OCI-LY7 (cell line): Measurements from ENCODE around the gene RPL27A. TPM values are rescaled to one million over a fixed set of nuclear protein-coding genes. Genes with fewer than 3 reads are reported as not detected.

Experiments
- BruUV-seq: library from RNA; stranded (reverse); fragments of 400-500 nt; replicated peaks from 2 replicates; lab custom pipeline; 2021; lab: Mats Ljungman, UMichigan
- CTCF ChIA-PET: fragments of 300-600 bp; sonication (Branson Sonifier 250); formaldehyde crosslinking; loops from one replicate; lab custom pipeline; 2022; ENCODE audit warnings: antibody characterized with exemption; ENCODE audit not compliant: unreplicated experiment; lab: Charles Lee
- POLR2A ChIA-PET: fragments of 300-600 bp; sonication (Branson Sonifier 250); formaldehyde crosslinking; loops from one replicate; lab custom pipeline; 2022; ENCODE audit warnings: antibody characterized with exemption; lab: Charles Lee
- DNase-seq: peaks from one replicate; pipeline ENCODE4 v3.0.0-alpha.2; 2015; ENCODE audit warnings: low spot score
- H2AFZ ChIP-seq: fragments of 200-600 bp; sonication (generic), shearing (Covaris generic); 2 replicates; pipeline ENCODE4 v1.6.1; 2014; ENCODE audit warnings: mild to moderate bottlenecking, antibody characterized with exemption, low read length, moderate library complexity
- H3K27ac ChIP-seq: fragments of 200-600 bp; sonication (generic); 2 replicates; pipeline ENCODE4 v1.5.1; 2014; ENCODE audit warnings: mixed run types, low read depth, mild to moderate bottlenecking, moderate library complexity, low read length, inconsistent platforms; ENCODE audit not compliant: poor library complexity, severe bottlenecking
- H3K36me3 ChIP-seq: fragments of 200-600 bp; sonication (generic); 2 replicates; pipeline ENCODE4 v1.6.1; 2014; ENCODE audit warnings: mild to moderate bottlenecking, antibody characterized with exemption, low read length, moderate library complexity, mixed read lengths; ENCODE audit not compliant: insufficient read depth
- H3K4me1 ChIP-seq: fragments of 200-600 bp; sonication (generic); 2 replicates; pipeline ENCODE4 v1.5.1; 2014; ENCODE audit warnings: mild to moderate bottlenecking, low read length; ENCODE audit not compliant: insufficient read depth, poor library complexity, severe bottlenecking
- H3K4me2 ChIP-seq: fragments of 200-600 bp; sonication (generic); 2 replicates; pipeline ENCODE4 v1.6.1; 2014; ENCODE audit warnings: mild to moderate bottlenecking, low read length
- H3K4me3 ChIP-seq: fragments of 200-600 bp; sonication (generic); 2 replicates; pipeline ENCODE4 v1.5.1; 2014; ENCODE audit warnings: mild to moderate bottlenecking, low read depth, low read length; ENCODE audit not compliant: poor library complexity, severe bottlenecking
- H3K79me2 ChIP-seq: fragments of 200-600 bp; sonication (generic); 2 replicates; pipeline ENCODE4 v1.6.1; 2016; ENCODE audit warnings: low read depth, mild to moderate bottlenecking, low read length, moderate library complexity, mixed read lengths; ENCODE audit not compliant: insufficient read depth
- H3K9me2 ChIP-seq: fragments of 200-600 bp; sonication (generic); 2 replicates; pipeline ENCODE4 v1.6.1; 2016; ENCODE audit warnings: mild to moderate bottlenecking, low read length, mixed read lengths; ENCODE audit not compliant: insufficient read depth
- H3K9me3 ChIP-seq: fragments of 200-600 bp; sonication (generic); 2 replicates; pipeline ENCODE4 v1.6.1; 2014; ENCODE audit warnings: mild to moderate bottlenecking, mixed run types, low read length, mixed read lengths
- H4K20me1 ChIP-seq: fragments of 200-600 bp; sonication (generic); 2 replicates; pipeline ENCODE4 v1.6.1; 2014; ENCODE audit warnings: mild to moderate bottlenecking, antibody characterized with exemption, low read length, moderate library complexity, mixed read lengths; ENCODE audit not compliant: insufficient read depth
- EZH2phosphoT487 ChIP-seq: fragments of 200-600 bp; sonication (generic); IDR thresholded peaks from 2 replicates; pipeline ENCODE4 v1.6.1; 2018; ENCODE audit warnings: low read depth, borderline replicate concordance, mild to moderate bottlenecking, mixed run types, antibody characterized with exemption, low read length, moderate library complexity, mixed read lengths
- intact Hi-C: fragments of 100-400 bp; cut with micrococcal nuclease; formaldehyde crosslinking; loops from one replicate; pipeline ENCODE4 v1.10.0; 2022; ENCODE audit not compliant: unreplicated experiment
- total RNA-seq, 2 experiments: library from RNA; depleted of rRNA in 1 of 2; stranded (reverse); fragments of >200 nt in 1 of 2; shearing (Covaris generic) in 1 of 2; gene quantifications; 2 replicates each; pipeline ENCODE4 v1.2.3, GENCODE V29; 2014 to 2022
- TF ChIP-seq, protein P1 (sequence below): fragments of 200-600 bp; sonication (generic); conservative IDR thresholded peaks from 2 replicates; pipeline ENCODE4 v1.5.1; 2014; ENCODE audit warnings: mild to moderate bottlenecking, antibody characterized with exemption, low read length, moderate library complexity, mixed read lengths

Gene RPL27A
- total RNA-seq, 2 experiments from 2014 or later: 1,593 to 2,753 TPM

DNA sequence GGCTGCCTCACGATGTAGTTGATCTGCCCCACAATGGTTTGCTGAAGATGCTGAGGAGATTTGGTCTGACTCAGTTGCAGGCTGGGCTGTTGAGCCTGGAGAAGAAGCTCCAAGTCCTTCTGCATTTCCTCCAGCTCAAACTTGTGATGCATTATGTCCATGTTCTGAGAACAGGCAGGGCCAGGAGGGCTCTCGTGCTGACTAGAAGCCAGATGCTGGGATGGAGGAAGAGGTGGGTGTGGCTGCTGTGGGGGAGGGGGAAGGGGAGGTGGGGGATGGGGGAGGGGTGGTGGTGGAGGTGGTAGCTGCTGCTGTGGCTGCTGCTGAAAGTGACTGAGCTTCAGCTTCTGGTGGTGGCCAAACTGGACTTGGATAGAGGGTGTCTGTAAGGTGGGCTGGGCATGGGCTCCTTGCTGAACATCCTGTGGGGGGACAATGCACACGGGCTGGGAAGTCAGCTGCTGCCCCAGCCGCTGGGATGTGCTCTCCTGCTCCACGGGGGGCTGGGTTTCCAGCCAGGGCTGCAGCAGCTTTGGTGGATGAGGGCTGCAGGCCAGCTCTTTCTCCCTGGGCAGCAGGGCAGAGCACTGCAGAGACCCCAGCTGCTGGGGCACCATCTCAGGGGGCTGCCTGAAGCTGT lies 42.2 kb upstream of the RPL27A start:
- ChIA-PET POLR2A (interaction anchor here (0.9 to 1.6 kb wide), 2 partner anchors 12 to 17 kb away, joined by 3 to 4 read pairs; no protein-coding TSS in a partner anchor), CTCF (no interaction called here)
- peaks cover 64% of the 10 kb centered on the region for H3K36me3 ChIP-seq

DNA sequence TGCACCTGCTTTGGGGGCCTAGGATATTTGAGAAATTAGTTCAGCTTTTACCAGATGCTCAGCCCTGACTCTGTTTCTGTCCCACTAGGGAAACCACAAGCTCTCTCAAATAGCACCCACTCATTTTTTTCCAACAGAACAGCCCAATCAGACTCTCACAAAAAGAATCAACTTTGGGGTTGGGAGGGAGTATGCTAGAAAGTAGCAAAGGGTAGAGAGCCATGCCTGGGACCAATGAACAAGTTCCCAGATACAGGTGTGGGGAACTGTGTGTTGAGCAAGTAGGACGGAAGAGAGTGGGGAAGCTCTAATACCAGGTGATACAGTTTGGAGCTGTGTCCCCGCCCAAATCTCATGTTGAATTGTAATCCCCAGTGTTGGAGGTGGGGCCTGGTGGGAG lies 41.3 kb upstream of the RPL27A start:
- intact Hi-C loops: no loop called here
- peaks cover 64% of the 10 kb centered on the region for H3K36me3 ChIP-seq
- no peaks in the 10 kb centered on the region for H3K4me1 ChIP-seq
- H3K9me3 ChIP-seq: no peaks in the 10 kb centered on the region
- H3K9me2 ChIP-seq: no peaks in the 10 kb centered on the region
- POLR2A ChIA-PET: no interaction called here
- no peaks in the 10 kb centered on the region for H4K20me1 ChIP-seq
- BruUV-seq: no TSS peak
- CTCF ChIA-PET: no interaction called here
- no peak for TF ChIP-seq EZH2phosphoT487
- TF ChIP-seq, protein P1, sequence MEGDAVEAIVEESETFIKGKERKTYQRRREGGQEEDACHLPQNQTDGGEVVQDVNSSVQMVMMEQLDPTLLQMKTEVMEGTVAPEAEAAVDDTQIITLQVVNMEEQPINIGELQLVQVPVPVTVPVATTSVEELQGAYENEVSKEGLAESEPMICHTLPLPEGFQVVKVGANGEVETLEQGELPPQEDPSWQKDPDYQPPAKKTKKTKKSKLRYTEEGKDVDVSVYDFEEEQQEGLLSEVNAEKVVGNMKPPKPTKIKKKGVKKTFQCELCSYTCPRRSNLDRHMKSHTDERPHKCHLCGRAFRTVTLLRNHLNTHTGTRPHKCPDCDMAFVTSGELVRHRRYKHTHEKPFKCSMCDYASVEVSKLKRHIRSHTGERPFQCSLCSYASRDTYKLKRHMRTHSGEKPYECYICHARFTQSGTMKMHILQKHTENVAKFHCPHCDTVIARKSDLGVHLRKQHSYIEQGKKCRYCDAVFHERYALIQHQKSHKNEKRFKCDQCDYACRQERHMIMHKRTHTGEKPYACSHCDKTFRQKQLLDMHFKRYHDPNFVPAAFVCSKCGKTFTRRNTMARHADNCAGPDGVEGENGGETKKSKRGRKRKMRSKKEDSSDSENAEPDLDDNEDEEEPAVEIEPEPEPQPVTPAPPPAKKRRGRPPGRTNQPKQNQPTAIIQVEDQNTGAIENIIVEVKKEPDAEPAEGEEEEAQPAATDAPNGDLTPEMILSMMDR: no peak
- no peak overlapping the region for H3K4me3 ChIP-seq
- H3K4me2 ChIP-seq: no peak overlapping the region
- no peaks in the 10 kb centered on the region for H3K79me2 ChIP-seq
- H3K27ac ChIP-seq: no peak overlapping the region
- no peak for DNase-seq
- H2AFZ ChIP-seq: no peak overlapping the region

More for the DNA sequence above, 42.2 kb upstream of the RPL27A start:
- H3K4me1 ChIP-seq: no peaks in the 10 kb centered on the region
- H3K9me3 ChIP-seq: no peaks in the 10 kb centered on the region
- BruUV-seq: no TSS peak
- H2AFZ ChIP-seq: no peak overlapping the region
- H3K27ac ChIP-seq: no peak overlapping the region
- TF ChIP-seq EZH2phosphoT487: no peak
- TF ChIP-seq, protein P1: no peak
- intact Hi-C loops: no loop called here
- no peaks in the 10 kb centered on the region for H4K20me1 ChIP-seq
- no peaks in the 10 kb centered on the region for H3K79me2 ChIP-seq
- no peaks in the 10 kb centered on the region for H3K9me2 ChIP-seq
- DNase-seq: no peak
- H3K4me3 ChIP-seq: no peak overlapping the region
- H3K4me2 ChIP-seq: no peak overlapping the region

DNA sequence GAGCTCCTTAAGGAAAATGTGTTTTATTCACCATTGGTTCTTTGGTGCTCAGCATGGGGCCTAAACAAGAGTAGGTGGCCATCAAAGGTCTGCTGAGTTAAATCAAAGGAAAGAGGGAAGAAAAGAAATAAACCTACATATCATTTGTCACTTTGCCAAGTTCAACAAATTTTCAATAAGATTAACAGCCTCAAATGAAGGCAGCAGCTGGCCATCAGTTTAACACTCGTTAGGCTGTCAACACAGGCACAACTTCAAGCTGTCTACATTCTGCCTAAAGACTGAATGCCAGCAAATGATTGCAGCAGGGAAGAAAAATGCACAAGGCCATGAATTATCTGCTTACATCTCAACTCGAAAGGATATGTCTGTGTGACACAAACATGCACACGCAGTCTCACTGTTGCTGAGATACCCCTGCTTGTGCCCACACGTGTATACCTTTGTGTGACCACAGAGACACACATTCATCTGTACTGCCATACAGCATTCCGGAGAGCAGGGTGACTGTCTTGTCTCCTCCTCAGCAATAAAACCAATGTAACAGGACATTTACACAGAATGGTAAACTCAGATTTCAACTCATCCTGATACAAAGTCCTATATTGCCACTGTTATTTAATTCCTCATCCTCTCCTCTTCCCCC lies 40.3 kb upstream of the RPL27A start:
- no peak for TF ChIP-seq EZH2phosphoT487
- TF ChIP-seq, protein P1: no peak
- no peaks in the 10 kb centered on the region for H3K79me2 ChIP-seq
- ChIA-PET POLR2A (no interaction called here), CTCF (no interaction called here)
- H3K27ac ChIP-seq: no peak overlapping the region
- peaks cover 62% of the 10 kb centered on the region for H3K36me3 ChIP-seq
- H3K4me2 ChIP-seq: no peak overlapping the region
- no TSS peak for BruUV-seq
- no peak overlapping the region for H3K4me3 ChIP-seq
- no peak overlapping the region for H2AFZ ChIP-seq
- intact Hi-C loops: no loop called here
- no peaks in the 10 kb centered on the region for H4K20me1 ChIP-seq
- no peaks in the 10 kb centered on the region for H3K9me3 ChIP-seq
- DNase-seq: no peak
- no peaks in the 10 kb centered on the region for H3K4me1 ChIP-seq
- H3K9me2 ChIP-seq: no peaks in the 10 kb centered on the region
